Body of pancreas (tissue), 4 donors: ENCODE results near the gene GAREM1. TPM values are rescaled to one million over a fixed set of nuclear protein-coding genes. Genes with fewer than 3 reads are reported as not detected.
A peak's percentile ranks its signal among the peaks of the same experiment; 100 is the strongest.

Source experiments
- ATAC-seq: fragments of 150-250 bp; one replicate; pipeline ENCODE4 v1.9.1; 2016
- DNase-seq, 4 donors: peaks; one replicate each; pipeline ENCODE4 v3.0.0-alpha.2; 2019
- H3K27ac ChIP-seq, 4 donors: fragments of 200-600 bp; sonication (generic); 1 replicate in 3 of 4; 2 replicates in 1 of 4; pipeline versions ENCODE4 v1.5.1 to v1.6.1; 2016 to 2019; ENCODE audit warnings: mild to moderate bottlenecking in 1 of 4, mixed read lengths in 1 of 4, moderate library complexity in 1 of 4
- H3K27me3 ChIP-seq, 2 donors: fragments of 200-600 bp; sonication (generic); one replicate each; pipeline ENCODE4 v1.6.0; 2016; ENCODE audit warnings: mild to moderate bottlenecking in 1 of 2
- H3K36me3 ChIP-seq, 2 donors: fragments of 200-600 bp; sonication (generic); replicated peaks in 1 of 2; 2 replicates each; pipeline ENCODE4 v1.5.1; 2016; ENCODE audit warnings: low read depth in 2 of 2; ENCODE audit not compliant: insufficient read depth in 1 of 2
- H3K4me1 ChIP-seq: fragments of 200-600 bp; sonication (generic); one replicate; pipeline ENCODE4 v1.6.0; 2016
- H3K4me3 ChIP-seq, 2 donors: fragments of 200-600 bp; sonication (generic); 1 replicate in 1 of 2; 2 replicates in 1 of 2; pipeline ENCODE4 v1.5.1; 2016 to 2019
- H3K9me3 ChIP-seq, 3 donors: fragments of 200-600 bp; sonication (generic); 1 replicate in 2 of 3; 2 replicates in 1 of 3; pipeline ENCODE4 v1.5.1; 2016
- CTCF ChIP-seq, 7 experiments: fragments of 450-650 bp in 4 of 7; fragments of 200-600 bp in 3 of 7; sonication (generic) in 3 of 7; IDR thresholded peaks; one replicate each; pipeline ENCODE4 v1.5.1; 2016 to 2019; ENCODE audit warnings: antibody characterized with exemption in 7 of 7
- POLR2A ChIP-seq, 3 donors: fragments of 450-650 bp; IDR thresholded peaks; one replicate each; pipeline ENCODE4 v1.6.1; 2016; ENCODE audit warnings: antibody characterized with exemption in 3 of 3, mild to moderate bottlenecking in 2 of 3
- WGBS, 2 donors: methylation state at CpG; one replicate each; pipeline ENCODE4 v1.1.5; 2017; 5-methylcytosine and 5-hydroxymethylcytosine counted together
- intact Hi-C: fragments of 100-400 bp; cut with DNase I; formaldehyde crosslinking; loops from one replicate; pipeline ENCODE4 v1.15.1; 2023
- total RNA-seq, 2 donors: library from RNA; depleted of rRNA; stranded (reverse); fragments of >200 nt; gene quantifications; one replicate each; pipeline ENCODE4 v1.1.0, GENCODE V29; 2016

Gene GAREM1
- total RNA-seq, 2 donors from 2014 or later, result 16.1 to 16.8 TPM

- WGBS, 2 donors, result 81 to 97% methylated on average over 1 of the region's 1 CpG
- Histone ChIP-seq H3K27ac (no peak overlapping the region), H3K36me3 (no peaks in the 10 kb centered on the region), H3K4me1 (peaks cover 57% of the 10 kb centered on the region), H3K27me3 (no peaks in the 10 kb centered on the region), H3K9me3 (no peaks in the 10 kb centered on the region), H3K4me3 (no peak overlapping the region)
- TF ChIP-seq POLR2A (IDR thresholded peaks at IDR 0.05) (no peak), CTCF (IDR thresholded peaks at IDR 0.05) (no peak)
- ATAC-seq (no peak), DNase-seq (no peak)
- intact Hi-C loops, result no loop called here
Observed at GRCh38 chr18:32445846-32446245, 24.8 kb downstream of the GAREM1 start.

- ATAC-seq (peak; percentile 38), DNase-seq (no peak)
- H3K4me3 ChIP-seq, result no peak overlapping the region
- H3K27me3 ChIP-seq, result no peaks in the 10 kb centered on the region
- H3K4me1 ChIP-seq, result peaks cover 43% of the 10 kb centered on the region
- intact Hi-C loops, result no loop called here
- TF ChIP-seq CTCF (IDR thresholded peaks at IDR 0.05) (no peak), POLR2A (IDR thresholded peaks at IDR 0.05) (no peak)
- H3K9me3 ChIP-seq, result no peaks in the 10 kb centered on the region
- no peaks in the 10 kb centered on the region for H3K36me3 ChIP-seq
- H3K27ac ChIP-seq, result no peak overlapping the region
- WGBS, 2 donors, result 35 to 44% methylated on average over 5 of the region's 5 CpGs
Observed at GRCh38 chr18:32443706-32444215, 26.9 kb downstream of the GAREM1 start.

GRCh38 chr18:32443033-32443705 lies 27.5 kb downstream of the GAREM1 start:
- 80 to 86% methylated on average over 2 of the region's 2 CpGs for WGBS, 2 donors
- H3K36me3 ChIP-seq, result no peaks in the 10 kb centered on the region
- H3K9me3 ChIP-seq, result no peaks in the 10 kb centered on the region
- H3K27me3 ChIP-seq, result no peaks in the 10 kb centered on the region
- peaks cover 47% of the 10 kb centered on the region for H3K4me1 ChIP-seq
- intact Hi-C loops, result no loop called here
- TF ChIP-seq POLR2A (IDR thresholded peaks at IDR 0.05), result no peak
- TF ChIP-seq CTCF (IDR thresholded peaks at IDR 0.05), result no peak
- ATAC-seq (no peak), DNase-seq (no peak)
- H3K4me3 ChIP-seq, result no peak overlapping the region
- H3K27ac ChIP-seq, result no peak overlapping the region

GRCh38 chr18:32442575-32442974 lies 28.1 kb downstream of the GAREM1 start:
- Histone ChIP-seq H3K9me3 (no peaks in the 10 kb centered on the region), H3K27me3 (no peaks in the 10 kb centered on the region), H3K4me3 (no peak overlapping the region), H3K36me3 (no peaks in the 10 kb centered on the region), H3K27ac (no peak overlapping the region), H3K4me1 (peaks cover 53% of the 10 kb centered on the region)
- intact Hi-C loops, result no loop called here
- DNase-seq, result no peak
- no peak for ATAC-seq
- TF ChIP-seq POLR2A (IDR thresholded peaks at IDR 0.05) (no peak), CTCF (IDR thresholded peaks at IDR 0.05) (no peak)

- H3K4me3 ChIP-seq, result no peak overlapping the region
- H3K36me3 ChIP-seq, result no peaks in the 10 kb centered on the region
- 91 to 92% methylated on average over 8 of the region's 8 CpGs for WGBS, 2 donors
- no peak overlapping the region for H3K27ac ChIP-seq
- TF ChIP-seq CTCF (IDR thresholded peaks at IDR 0.05), result no peak
- TF ChIP-seq POLR2A (IDR thresholded peaks at IDR 0.05), result no peak
- ATAC-seq (no peak), DNase-seq (no peak)
- intact Hi-C loops, result no loop called here
- H3K9me3 ChIP-seq, result no peaks in the 10 kb centered on the region
- H3K4me1 ChIP-seq, result peaks cover 59% of the 10 kb centered on the region
- H3K27me3 ChIP-seq, result no peaks in the 10 kb centered on the region
Observed at GRCh38 chr18:32441533-32441932, 29.1 kb downstream of the GAREM1 start.
